Small intestine (tissue), 7 donors: ENCODE measurements around the gene SRC. TPM values are rescaled to one million over a fixed set of nuclear protein-coding genes. Genes with fewer than 3 reads are reported as not detected.

Experiments used
- DNase-seq, 2 donors: peaks; one replicate each; pipeline versions ENCODE4 v3.0.0 to v3.0.0-alpha.2; 2013
- FAIRE-seq: peaks from 2 replicates; lab custom pipeline; 2012; peaks lifted over from hg19 to GRCh38; lab: Jason Lieb, UNC
- H3K27ac ChIP-seq, 3 donors: one replicate each; pipeline ENCODE4 v1.5.1; 2013; ENCODE audit warnings: low read length in 2 of 3, mild to moderate bottlenecking in 2 of 3, control low read depth in 1 of 3, inconsistent platforms in 1 of 3, low read depth in 1 of 3, moderate library complexity in 1 of 3
- H3K27me3 ChIP-seq, 3 donors: one replicate each; pipeline ENCODE4 v1.6.1; 2013; ENCODE audit warnings: low read length in 3 of 3, inconsistent platforms in 1 of 3; ENCODE audit not compliant: control insufficient read depth in 3 of 3, insufficient read depth in 3 of 3
- H3K36me3 ChIP-seq, 3 donors: one replicate each; pipeline ENCODE4 v1.6.1; 2013; ENCODE audit warnings: low read length in 3 of 3, inconsistent platforms in 1 of 3, low read depth in 1 of 3, mild to moderate bottlenecking in 1 of 3, moderate library complexity in 1 of 3; ENCODE audit not compliant: control insufficient read depth in 3 of 3, insufficient read depth in 2 of 3
- H3K4me1 ChIP-seq, 3 donors: one replicate each; pipeline ENCODE4 v1.6.1; 2013; ENCODE audit warnings: low read length in 2 of 3, inconsistent platforms in 1 of 3, low read depth in 1 of 3, mild to moderate bottlenecking in 1 of 3, moderate library complexity in 1 of 3; ENCODE audit not compliant: control insufficient read depth in 3 of 3, insufficient read depth in 2 of 3
- H3K4me3 ChIP-seq, 3 donors: one replicate each; pipeline ENCODE4 v1.5.1; 2013; ENCODE audit warnings: low read length in 3 of 3, control low read depth in 1 of 3, inconsistent platforms in 1 of 3, low read depth in 1 of 3, mild to moderate bottlenecking in 1 of 3, moderate library complexity in 1 of 3
- H3K9me3 ChIP-seq, 2 donors: one replicate each; pipeline ENCODE4 v1.6.1; 2013; ENCODE audit warnings: low read depth in 1 of 2, low read length in 1 of 2; ENCODE audit not compliant: control insufficient read depth in 2 of 2, insufficient read depth in 1 of 2
- WGBS, 3 donors: extraction: QIAGEN DNeasy Blood & Tissue Kit; methylation state at CpG; one replicate each; pipeline ENCODE4 v1.1.7; 2013; 5-methylcytosine and 5-hydroxymethylcytosine counted together
- polyA plus RNA-seq, 4 donors: library from polyadenylated mRNA; stranded (reverse) in 3 of 4; unstranded in 1 of 4; fragments of 200-250 nt in 3 of 4; fragments of 120-200 nt in 1 of 4; gene quantifications; one replicate each; pipeline versions ENCODE4 v1.2.1 to v1.2.3, GENCODE V29; 2013
- donor health status: healthy with polysubstance abuse.
- donor health status: control.
- donor health status: control.
- donor health status: Bipolar disorder and iron deficiency.
- donor health status: healthy.

Gene SRC
- polyA plus RNA-seq, 4 donors: 70.8 to 173 (median 95.3) TPM

- peaks cover 0 to 3% (median 0%) of the 10 kb centered on the region in 3 donors for H3K4me1 ChIP-seq
- DNase-seq (no peak), FAIRE-seq (no peak)
- no peak overlapping the region for H3K27ac ChIP-seq
- peaks cover 0 to 3% (median 2%) of the 10 kb centered on the region in 3 donors for H3K27me3 ChIP-seq
- H3K36me3 ChIP-seq: no peaks in the 10 kb centered on the region
- WGBS, 3 donors: 57 to 81% (median 64%) methylated on average over 3 of the region's 3 CpGs
- H3K9me3 ChIP-seq: peaks cover 0 to 32% of the 10 kb centered on the region in 2 donors
- H3K4me3 ChIP-seq: no peak overlapping the region
These were observed 107.3 kb downstream of the SRC start for GRCh38 chr20:37453288-37453687.

DNA sequence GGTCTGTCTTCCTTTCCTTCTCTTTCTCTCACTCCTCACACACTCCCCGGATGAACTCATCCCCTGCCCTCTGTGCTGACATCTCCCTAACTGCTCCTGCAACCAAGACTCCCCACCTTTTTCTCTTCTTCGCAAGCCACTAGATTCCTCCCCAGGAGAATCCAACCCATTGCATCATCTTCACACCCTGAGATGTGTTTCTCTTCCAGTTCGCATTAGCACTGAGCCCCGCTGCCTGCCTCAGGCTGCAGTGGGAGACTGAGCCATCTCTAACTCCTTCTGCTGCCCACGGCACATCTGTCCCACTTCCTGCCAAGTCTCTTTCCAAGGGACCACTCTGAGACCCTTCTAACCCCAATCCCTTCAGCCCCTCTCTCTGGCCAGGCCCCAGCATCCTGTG, 107.9 kb downstream of the SRC start:
- DNase-seq: no peak
- Histone ChIP-seq H3K27ac (no peak overlapping the region), H3K36me3 (no peaks in the 10 kb centered on the region), H3K4me3 (no peak overlapping the region), H3K4me1 (peaks cover 0 to 3% (median 0%) of the 10 kb centered on the region in 3 donors), H3K27me3 (peaks cover 0 to 3% (median 2%) of the 10 kb centered on the region in 3 donors), H3K9me3 (peaks cover 0 to 37% of the 10 kb centered on the region in 2 donors)
- no peak for FAIRE-seq
- WGBS, 3 donors: 87 to 92% (median 92%) methylated on average over 5 of the region's 5 CpGs

GRCh38 chr20:37454636-37455385, 108.9 kb downstream of the SRC start:
- peak; percentile 57 to 65 for DNase-seq
- no peak overlapping the region for H3K27ac ChIP-seq
- H3K4me1 ChIP-seq: peaks cover 0 to 3% (median 0%) of the 10 kb centered on the region in 3 donors
- H3K36me3 ChIP-seq: no peaks in the 10 kb centered on the region
- peaks cover 0 to 3% (median 2%) of the 10 kb centered on the region in 3 donors for H3K27me3 ChIP-seq
- FAIRE-seq: no peak
- peaks cover 0 to 37% of the 10 kb centered on the region in 2 donors for H3K9me3 ChIP-seq
- no peak overlapping the region for H3K4me3 ChIP-seq

Other genes starting within 250 kb of the SRC start
- gene RPN2, start 166.8 kb upstream of the SRC start, polyA plus RNA-seq: 100 to 1,000 TPM in 2 of 4 donors, 10 to 100 TPM in 2; 32.9 to 208 (median 123) TPM
- 1 to 10 TPM in 1 of 4 donors, under 1 TPM in 3; 0.54 to 3.1 (median 0.73) TPM for gene MROH8, start 166.6 kb upstream of the SRC start, polyA plus RNA-seq
- not detected for gene GHRH, start 84.3 kb upstream of the SRC start, polyA plus RNA-seq
- 10 to 100 TPM; 49.2 to 70.0 (median 57.6) TPM for gene MANBAL, start 56.5 kb upstream of the SRC start, polyA plus RNA-seq
- 10 to 100 TPM in 2 of 4 donors, 1 to 10 TPM in 1, not detected in 1; 2.7 to 18.6 (median 10.6) TPM for gene NNAT, start 175.1 kb downstream of the SRC start, polyA plus RNA-seq
- gene BLCAP, start 181.7 kb downstream of the SRC start, polyA plus RNA-seq: 10 to 100 TPM; 57.3 to 80.9 (median 65.8) TPM